MM.1S (cell line): ENCODE data around the gene ZNF786.

Source experiments
- CTCF ChIP-seq: fragments of 300-600 bp; sonication (generic); IDR thresholded peaks from 2 replicates; pipeline ENCODE4 v1.5.1; 2016; ENCODE audit warnings: antibody characterized with exemption, low read length, mixed read lengths
- EZH2 ChIP-seq: fragments of 300-600 bp; sonication (generic); optimal IDR thresholded peaks from 2 replicates; pipeline ENCODE3; 2017; ENCODE audit warnings: low read depth, mild to moderate bottlenecking, antibody characterized with exemption, low read length, mixed read lengths

- no peak for TF ChIP-seq CTCF
- TF ChIP-seq EZH2, result no peak
Measured at GRCh38 chr7:149036676-149037075, 53.8 kb downstream of the ZNF786 start.
